Cardiac fibroblast (primary cell): ENCODE results near the gene ALDH1A3.
A peak's percentile ranks its signal among the peaks of the same experiment; 100 is the strongest.

Experiments used
- DNase-seq, 2 donors: peaks; one replicate each; pipeline versions ENCODE4 v3.0.0 to v3.0.0-alpha.2; 2010; ENCODE audit warnings: low read depth in 2 of 2
- H3K4me3 ChIP-seq, 2 donors: replicated peaks in 1 of 2; 1 replicate in 1 of 2; 2 replicates in 1 of 2; pipeline ENCODE4 v1.5.1; 2011; ENCODE audit warnings: low read depth in 2 of 2, low read length in 2 of 2, mild to moderate bottlenecking in 2 of 2, moderate library complexity in 1 of 2
- CTCF ChIP-seq: IDR thresholded peaks from one replicate; pipeline ENCODE4 v1.5.1; 2011; ENCODE audit warnings: low read depth, mild to moderate bottlenecking, low read length, inconsistent platforms

The ALDH1A3 gene

GRCh38 chr15:100939791-100940190, 60.2 kb downstream of the ALDH1A3 start:
- H3K4me3 ChIP-seq, result no peak overlapping the region
- no peak for DNase-seq
- no peak for TF ChIP-seq CTCF

GRCh38 chr15:100940767-100941379, 61.2 kb downstream of the ALDH1A3 start:
- no peak for TF ChIP-seq CTCF
- no peak overlapping the region for H3K4me3 ChIP-seq
- no peak for DNase-seq

DNA sequence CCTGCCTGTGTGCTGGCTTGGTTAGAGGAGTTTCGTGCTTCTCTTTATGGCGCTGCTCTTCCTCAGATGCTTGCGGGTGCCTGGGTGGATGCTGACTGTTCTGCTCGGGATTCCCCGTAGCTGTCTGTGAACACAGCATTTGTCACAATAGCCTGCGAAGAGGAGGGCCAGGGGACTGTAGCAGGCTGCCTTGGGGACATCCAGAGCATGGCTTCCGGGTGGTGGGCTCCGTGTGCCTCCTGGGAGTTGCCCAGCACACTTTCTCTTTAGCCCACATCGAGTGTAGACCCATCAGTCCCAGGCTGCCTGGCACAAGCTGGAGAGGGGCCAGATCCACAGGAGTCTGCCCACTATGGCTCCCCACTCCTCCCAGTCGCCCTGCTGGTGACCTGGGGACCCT, 61.9 kb downstream of the ALDH1A3 start:
- no peak overlapping the region for H3K4me3 ChIP-seq
- no peak for DNase-seq
- TF ChIP-seq CTCF, result no peak

- peak; percentile 26 to 27 for DNase-seq
- no peak for TF ChIP-seq CTCF
- H3K4me3 ChIP-seq, result no peak overlapping the region
Observed at GRCh38 chr15:100942656-100943425, 63.2 kb downstream of the ALDH1A3 start.

DNA sequence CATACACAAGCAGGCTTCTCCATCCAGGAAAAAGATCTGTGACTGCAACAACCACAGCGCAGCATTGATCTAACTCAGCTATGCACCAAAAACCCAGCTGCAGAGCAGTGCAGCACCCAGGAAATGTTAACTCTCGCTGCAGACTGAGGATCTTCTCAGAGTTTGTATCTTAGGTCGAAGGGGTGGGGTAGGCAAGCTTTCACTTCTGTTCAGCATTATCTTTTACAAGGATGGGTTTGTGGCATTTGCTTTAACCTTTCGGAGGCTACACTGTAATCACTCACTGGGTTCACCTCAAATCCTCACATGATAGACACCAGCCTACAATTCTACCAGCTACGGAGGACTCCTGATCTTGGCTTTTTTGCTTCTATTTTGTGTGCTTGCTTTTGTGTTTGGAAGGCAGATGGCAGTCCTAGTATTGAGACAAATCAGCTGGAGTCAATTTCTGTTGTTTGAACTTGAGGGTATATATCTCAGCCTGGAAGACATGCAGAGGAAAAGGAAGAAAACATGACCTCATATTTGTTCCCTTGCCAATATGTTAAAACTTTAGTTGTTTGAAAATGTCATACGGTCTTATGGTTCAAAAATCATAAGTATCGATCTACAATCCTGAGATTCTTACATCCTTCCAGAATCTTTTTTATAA, 64.7 kb downstream of the ALDH1A3 start:
- H3K4me3 ChIP-seq, result no peak overlapping the region
- no peak for TF ChIP-seq CTCF
- peak; percentile 17 to 25 for DNase-seq

DNA sequence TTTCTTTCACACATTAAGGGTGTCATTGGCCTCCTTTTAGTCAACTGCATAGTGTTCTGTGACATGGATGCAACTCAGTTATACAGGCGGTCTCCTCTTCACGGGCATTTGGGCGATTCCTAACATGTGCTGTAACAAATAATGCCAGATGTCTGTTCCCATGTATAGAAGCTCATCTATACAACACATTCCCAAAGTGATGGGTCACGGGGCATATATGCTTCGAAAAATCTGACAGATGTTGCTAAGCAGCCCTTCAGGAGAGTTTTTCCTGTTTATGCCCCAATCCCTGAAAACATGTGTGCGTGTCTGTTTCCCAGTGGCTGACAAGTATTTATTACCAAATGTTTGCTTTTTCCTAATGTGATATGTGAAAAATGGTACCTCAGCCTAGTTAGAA, 65.4 kb downstream of the ALDH1A3 start:
- no peak overlapping the region for H3K4me3 ChIP-seq
- no peak for DNase-seq
- no peak for TF ChIP-seq CTCF
